ENCODE results near the gene HK2.

HK2 gene

DNA sequence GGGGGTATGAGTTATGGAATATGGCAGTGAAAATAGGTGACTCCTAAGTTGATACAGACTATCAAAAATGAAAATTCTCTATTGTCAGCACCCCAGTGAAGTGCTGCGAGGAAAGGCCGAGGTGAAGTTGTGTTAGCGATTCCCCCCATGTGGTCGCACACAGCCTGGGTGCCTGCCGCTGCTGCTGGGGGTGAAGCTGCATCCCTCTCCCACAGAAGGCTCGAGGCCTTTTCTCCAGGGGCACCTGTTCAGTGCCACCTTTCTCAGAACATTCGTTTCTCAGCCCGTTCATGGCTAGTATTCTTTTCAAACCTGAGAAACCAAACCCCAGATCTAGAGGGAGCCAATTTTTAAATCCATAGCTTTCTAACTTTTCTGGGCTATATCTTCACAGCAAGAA is 23.8 kb downstream of the HK2 start:
- DNase-seq = no peak

DNA sequence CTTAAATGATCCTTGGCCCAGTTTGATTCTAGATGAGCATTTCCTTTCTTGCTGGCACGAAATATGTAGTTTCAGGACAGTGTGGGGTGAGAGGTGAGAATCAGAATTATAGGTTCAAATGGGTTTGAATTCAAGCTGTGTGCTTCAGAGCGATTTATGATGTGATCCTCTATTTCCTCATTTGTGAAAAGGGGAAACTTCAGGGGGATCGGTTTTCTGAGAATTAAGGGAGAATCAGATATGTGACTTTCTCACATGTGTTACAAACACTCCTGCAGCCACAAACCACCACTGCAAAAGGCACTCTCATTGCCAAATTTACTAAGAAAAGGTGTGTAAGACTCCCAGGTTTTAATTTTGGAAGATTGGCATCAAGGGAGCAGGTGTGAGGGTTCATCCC is 24.4 kb downstream of the HK2 start:
- peak in 1 of 2 donors; percentile 60 for DNase-seq

- no peak for DNase-seq
Observed at GRCh38 chr2:74860079-74860478, 26.2 kb downstream of the HK2 start.

- peak in 1 of 2 donors; percentile 35 for DNase-seq
Observed at GRCh38 chr2:74860521-74860920, 26.6 kb downstream of the HK2 start.

DNA sequence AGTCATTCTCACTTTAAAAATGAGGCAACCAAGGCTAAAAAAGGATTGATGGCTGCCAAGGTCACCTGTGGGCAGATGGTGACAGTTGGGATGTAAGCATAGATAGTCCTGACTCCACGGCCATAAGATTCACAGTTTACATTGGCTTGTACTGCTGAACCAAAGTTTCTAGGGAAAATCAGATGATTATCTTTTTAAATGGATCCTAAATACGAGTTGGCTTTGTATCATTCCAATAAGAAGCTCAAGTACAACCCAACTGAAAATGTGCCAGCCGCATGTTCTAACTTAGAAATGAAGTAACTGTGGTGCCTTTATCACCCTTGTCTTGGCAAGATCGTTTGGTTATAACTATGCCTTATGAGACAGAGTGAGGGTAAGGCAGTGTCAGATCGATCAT is 27.6 kb downstream of the HK2 start:
- no peak for DNase-seq

DNA sequence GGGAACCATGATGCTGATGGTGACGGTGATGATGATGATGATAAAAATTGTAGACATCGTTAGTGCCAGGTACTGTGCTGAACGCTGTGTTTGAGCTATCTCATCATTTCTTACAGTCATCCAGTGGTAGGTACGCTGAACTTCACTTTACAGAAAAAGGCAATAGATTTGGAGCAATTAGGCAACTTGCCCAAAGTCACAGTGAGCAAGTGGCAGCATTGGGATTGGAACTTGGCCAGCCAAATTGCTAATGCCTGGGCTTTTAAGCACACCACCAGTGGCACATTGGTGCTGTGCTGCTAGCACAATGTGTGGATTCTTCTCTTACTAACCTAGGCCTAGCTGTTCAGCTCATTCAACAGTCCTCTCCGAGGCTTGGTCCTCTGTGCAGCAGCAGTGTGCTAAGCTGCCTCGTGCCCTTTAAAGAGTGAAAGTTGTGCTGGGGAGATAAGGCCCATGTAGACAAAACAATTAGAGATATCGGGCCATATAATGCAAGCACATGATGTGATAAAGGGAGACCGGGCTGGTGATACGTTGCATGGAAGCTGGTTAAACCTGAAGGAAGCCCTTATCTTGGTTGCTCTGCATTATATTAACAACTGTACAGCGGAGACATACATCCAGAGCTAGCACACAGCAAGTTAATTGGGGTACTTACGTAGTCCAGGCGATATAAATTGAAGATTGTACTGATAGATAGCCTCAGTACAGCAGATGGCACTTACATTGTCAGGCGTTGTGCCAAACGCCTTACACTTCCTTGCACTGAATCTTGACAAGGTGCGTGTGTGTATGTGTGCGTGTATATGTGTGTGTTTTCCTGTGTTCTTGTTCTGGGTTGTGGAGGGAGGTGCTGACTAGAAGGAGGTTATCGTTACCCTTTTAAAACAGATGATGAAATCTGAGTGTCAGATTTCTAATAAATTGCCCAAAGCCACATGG is 28.4 kb downstream of the HK2 start:
- no peak for DNase-seq

DNA sequence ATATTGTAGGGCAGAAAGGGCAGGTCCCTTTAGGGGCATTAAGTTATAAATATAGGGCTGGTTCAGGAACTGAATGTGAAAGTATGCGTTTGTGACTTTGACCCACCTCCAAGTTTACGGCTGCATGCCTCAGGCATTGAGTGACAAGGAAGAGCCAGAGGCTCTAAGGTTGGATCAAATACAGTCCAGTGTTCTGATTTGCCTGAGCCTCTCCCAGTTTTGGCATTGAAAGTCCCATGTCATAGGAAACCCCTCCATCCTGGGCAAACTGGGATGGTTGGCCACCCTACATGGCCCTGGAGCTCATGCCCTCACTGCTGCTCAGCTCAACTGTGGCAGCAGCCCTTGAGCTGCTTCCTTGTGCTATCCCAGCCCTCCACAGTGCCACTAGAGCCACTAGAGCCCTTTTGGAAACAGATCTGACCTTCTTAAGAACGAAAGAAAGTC is 29.9 kb downstream of the HK2 start:
- DNase-seq = no peak

DNA sequence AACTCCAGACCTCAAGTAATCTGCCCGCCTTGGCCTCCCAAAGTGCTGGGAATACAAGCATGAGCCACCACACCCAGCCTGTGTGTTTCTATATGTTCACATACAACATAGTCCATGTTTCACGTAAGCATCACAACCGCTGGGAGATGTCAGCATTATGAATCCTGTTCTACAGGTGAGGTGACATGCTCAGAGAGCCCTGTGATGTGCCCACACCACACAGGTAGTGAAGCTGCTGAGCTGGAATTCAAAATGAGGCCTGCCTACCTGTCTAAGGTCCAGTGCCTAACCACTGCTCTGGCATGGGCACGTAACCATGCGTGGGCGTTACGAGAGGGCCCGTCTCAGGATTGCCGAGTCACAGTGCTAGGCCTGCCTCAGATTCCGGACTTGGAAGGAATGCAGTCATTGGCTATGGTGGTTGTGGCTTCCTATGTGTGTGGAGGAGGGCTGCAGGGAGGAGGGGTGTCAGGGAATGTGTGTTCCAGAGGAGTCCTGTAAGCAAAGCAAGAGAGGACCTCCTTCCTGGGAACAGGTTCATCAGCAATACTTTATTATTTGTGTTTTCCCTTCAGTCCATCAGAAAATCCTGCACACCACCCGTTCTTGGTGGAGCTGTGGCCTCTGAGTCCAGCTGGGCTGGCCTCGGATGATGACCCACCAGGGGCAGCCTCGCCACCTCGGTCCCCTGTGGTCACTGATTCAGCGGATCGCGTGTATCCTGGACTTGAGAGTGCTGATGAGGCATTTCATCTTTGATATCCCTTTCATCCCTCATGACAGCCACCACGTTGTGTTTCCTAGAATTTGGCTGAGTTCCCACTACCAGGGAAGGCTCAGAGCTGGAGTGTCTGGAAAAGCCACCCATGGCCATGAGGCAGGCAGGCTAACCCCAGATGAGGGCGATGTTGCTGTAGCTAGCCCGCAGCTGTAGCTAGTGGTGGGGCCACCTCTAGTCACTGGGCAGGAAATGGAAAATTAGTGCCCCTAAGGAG is 31.1 kb downstream of the HK2 start:
- peak in 1 of 2 donors; percentile 56 for DNase-seq

DNA sequence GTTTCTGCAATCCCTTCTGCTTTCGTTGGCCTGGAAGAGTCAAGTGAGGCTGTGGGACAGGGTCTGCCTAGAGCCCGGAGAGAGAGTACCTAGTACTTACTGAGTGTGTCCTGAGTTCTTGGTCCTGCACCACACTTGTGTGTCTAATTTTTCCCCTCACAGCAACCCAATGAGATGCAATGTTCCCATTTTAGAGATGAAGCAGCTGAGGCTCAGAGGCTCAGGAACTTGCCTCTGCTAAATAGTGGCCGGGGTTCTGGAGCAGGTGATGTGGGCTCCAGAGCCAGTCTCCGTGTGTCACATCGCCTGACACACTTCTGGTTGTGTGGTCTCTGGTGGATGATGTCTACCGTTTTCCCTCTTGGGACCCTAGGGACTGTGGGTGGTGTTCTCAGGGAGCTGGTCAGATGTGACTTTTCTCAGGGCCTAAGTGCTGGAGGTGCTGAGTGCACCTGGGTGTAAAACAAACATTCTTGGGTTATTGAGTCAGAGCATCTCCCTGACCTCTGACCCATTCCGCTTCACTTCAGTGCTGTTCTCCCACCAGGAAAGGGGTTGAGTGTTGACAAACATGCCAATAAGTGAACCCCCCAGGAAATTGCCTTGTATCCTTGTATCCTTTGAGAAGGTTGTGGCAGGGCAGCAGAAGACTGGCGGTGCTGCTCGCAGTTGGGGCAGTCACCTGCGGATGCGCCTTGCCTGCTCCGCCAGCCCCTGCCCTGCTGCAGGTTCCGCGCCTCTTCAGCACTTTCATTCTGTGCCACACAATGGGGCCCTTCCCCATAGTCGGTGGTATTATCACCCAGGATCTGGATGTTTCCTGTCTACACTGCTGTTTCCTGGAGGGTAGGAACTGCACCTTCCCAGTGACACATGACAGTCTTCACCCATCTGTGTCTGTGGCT is 32.1 kb downstream of the HK2 start:
- no peak for DNase-seq

DNA sequence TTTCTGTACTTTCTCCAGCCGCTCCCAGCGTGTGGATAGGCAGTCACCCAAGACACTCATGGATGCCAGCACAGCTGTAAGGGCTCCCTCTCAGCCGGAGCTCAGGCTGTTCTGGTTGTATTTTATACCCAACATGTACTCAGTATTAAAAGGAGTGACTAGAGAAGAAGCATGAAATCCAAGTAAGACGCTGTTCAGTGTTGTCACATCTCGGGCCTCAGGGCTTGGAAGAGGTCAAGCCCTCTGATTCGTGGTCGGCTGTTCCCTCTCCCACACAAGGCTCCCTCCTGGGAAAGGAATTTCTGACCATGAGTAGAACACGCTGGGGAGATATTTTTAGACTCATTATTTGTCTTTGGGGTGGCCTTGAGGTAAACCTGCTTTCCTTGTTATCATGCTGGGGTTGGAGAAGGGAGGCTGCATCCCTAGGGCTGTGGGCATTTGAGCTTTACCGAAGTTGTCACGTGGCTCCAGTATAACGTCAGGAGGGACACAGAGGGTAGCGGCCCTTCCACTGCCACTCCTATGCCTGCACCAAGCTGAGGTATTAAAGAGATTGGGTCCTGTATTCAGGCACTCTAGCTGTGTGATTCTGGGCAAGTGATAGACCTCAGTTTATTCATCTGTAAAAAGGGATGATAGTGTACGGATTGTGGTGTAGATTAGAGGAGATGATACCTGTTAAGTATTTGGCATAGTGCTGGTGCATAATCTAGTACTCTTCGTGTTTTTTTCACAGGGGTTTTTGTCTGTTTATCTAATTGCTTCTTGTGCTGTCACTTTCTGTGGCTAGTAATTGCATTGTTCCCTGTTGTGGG is 34.1 kb downstream of the HK2 start:
- no peak for DNase-seq

- DNase-seq = no peak
Observed at GRCh38 chr2:74869517-74869916, 35.6 kb downstream of the HK2 start.

GRCh38 chr2:74870951-74871350 is 37.0 kb downstream of the HK2 start:
- no peak for DNase-seq

DNA sequence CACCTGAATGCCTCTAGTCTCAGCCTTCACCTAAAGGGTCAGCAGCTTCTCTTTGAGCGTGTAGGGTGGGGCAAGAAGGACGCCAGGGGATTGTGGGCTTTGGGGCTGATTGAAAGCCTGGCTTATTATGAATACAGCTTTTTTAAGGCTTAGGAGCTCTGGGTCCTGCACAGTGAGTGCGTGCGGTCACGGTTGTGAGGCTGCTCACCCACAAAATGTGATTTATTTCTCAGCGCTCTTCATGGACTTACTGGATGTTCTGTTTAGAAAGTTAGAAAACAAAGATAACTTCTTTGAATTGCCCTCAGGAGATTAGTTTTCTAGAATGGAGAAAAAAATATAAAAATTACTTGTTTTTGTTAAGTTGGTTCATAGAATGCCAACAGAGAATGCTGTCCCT is 37.5 kb downstream of the HK2 start:
- no peak for DNase-seq

DNA sequence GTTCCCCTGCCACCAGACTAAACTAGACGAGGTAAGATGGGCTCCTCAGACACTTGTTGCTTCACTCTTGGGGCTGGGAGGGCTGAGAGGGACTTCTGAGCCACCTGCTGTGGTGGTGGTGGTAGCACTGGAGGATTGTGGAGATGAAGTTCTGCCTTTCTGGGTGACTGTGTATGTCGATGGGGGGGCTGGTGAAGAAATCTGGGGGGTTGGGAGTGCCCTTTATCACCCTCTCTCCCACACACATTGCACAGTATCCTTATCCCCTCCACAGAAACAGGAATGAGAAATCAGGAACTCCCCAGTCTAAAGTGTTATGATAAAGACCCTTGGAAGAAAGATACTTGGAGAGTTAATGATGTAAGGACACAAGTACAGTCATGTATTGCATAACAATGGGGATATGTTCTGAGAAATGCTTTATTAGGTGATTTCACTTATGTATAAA is 38.5 kb downstream of the HK2 start:
- peak; percentile 86 to 88 for DNase-seq

DNA sequence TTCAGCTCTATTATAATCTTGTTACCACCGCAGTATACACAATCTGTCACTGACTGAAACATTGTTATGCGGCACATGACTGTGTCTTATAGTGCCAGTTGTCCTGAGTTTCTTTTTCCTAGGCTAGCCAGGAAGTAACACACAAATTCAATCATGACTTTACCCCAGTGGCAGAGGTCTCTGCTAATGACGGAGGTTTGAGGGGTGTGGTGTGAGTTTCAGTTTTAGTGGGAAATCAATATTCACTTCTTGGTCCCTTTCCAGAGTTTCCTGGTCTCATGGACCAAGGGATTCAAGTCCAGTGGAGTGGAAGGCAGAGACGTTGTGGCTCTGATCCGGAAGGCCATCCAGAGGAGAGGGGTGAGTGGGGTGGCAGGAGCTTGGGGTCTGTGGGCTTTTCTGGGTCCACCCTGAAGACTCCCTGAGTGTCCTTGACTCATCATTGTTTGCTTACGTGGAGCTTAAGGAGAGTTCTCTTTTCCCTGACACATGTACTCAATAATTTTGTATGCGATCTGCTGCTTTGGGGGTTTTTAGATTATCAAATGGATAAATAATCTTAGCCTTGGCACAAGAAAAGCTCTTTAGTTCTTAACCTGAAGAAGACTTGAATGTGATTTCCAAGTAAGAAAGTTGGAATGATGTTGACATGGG is 39.2 kb downstream of the HK2 start:
- DNase-seq = no peak

GRCh38 chr2:74873678-74874640 is 40.0 kb downstream of the HK2 start:
- DNase-seq = no peak

- DNase-seq = peak; percentile 73 to 83
Observed at GRCh38 chr2:74876081-74876886, 42.4 kb downstream of the HK2 start.

DNA sequence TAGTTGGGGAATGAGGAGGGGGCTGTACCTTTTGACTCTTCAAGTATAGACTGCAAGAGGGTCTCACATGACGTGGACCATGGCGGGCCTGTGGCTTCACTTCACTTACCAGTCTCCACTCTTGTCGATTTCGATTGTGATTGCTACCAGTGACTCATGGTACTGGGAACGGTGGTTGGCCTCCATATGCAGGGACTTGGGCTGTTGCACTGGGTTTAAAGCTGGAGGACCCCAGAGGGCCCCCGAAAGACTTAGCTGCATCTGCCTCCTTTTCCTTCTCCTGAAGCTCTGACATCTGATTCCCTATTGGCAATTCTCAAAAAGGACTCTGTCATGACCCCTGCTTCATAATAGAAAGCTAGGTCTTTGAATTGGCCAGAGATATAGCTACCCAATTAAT is 43.4 kb downstream of the HK2 start:
- DNase-seq = no peak

Measured in inflammatory macrophage (primary cell).